DOHH2 (cell line): ENCODE measurements around the gene CBLB.

ENCODE experiments used
- CTCF ChIP-seq: fragments of 200-600 bp; sonication (generic); IDR thresholded peaks from one replicate; pipeline ENCODE4 v1.5.1; 2014; ENCODE audit warnings: antibody characterized with exemption, mild to moderate bottlenecking, low read depth, low read length; ENCODE audit not compliant: poor library complexity, severe bottlenecking
- EZH2phosphoT487 ChIP-seq: fragments of 200-600 bp; sonication (generic); IDR thresholded peaks from 2 replicates; pipeline ENCODE4 v1.6.1; 2017; ENCODE audit warnings: borderline replicate concordance, mild to moderate bottlenecking, antibody characterized with exemption, low read length, moderate library complexity, mixed read lengths

GRCh38 chr3:105912891-105913290 lies 44.1 kb upstream of the CBLB start:
- no peak for TF ChIP-seq CTCF
- no peak for TF ChIP-seq EZH2phosphoT487
